Left forelimb (tissue), 1 donor: ENCODE results near the gene ATF6.

Experiments
- DNase-seq: peaks from one replicate; pipeline ENCODE4 v3.0.0-alpha.2; 2018; ENCODE audit warnings: low spot score

Gene ATF6

DNA sequence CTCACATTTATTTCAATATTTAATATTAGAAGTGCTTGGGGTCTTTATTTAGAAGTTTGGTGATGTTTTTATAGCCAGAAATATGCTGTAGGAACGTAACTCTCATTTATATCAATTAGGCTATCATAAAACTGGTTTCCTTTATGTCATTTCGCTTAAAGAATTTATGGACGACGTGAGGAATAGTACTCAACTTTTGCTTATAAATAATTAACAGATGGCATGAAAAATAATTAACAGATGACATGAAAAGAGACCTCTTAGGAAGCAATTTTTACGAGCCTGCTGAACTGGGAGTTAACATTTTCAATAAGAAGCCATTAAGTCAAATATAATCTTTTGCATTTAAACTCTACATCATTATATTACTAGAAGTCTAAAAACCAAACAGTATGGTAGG lies 134.0 kb downstream of the ATF6 start:
- DNase-seq, result no peak

DNA sequence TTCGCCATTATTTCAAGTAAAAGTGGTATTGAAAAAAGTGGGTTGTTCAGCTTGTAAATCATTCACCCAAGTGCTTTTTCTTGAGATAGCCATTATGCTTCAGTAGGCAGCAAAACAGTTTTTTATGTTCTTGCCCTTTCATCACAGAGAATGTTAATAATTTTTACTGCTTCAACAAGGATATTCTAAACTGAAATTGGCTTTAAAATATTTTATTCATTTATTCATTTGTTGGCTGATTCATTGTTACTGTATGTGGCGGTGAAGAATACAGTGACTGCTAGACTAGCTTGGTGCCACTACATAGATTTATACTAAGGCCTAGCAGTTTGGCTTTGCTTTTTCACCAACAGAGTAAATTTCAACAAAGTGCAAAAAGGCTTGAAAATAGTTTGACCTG lies 136.1 kb downstream of the ATF6 start:
- DNase-seq, result no peak

DNA sequence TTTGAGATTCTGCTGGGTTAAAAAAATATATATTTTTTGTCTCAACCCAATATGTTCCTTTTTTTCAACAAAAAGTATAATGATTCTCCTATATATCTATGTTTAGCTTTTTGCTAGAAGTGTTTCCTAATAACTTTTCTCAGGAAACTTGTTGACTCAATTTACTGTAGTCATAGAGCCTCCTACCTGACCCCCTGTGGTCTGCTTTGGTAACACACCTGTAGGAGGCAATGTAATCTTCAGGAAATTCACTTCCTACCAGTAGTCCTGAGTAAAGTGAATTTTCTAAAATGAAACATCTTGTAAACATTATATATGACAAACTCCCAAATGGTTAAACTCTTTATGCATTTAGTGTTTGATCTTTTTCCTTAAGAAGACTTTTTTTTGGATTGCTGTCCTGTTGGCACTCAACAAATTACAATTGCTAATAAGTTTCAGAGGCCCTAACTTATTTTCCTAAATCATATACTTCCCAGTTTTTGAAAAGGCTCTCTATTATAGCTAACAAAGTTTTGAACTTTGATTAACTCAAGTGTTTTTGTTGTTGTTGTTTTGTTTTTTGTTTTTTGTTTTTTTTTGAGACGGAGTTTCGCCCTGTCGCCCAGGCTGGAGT lies 139.3 kb downstream of the ATF6 start:
- DNase-seq, result no peak

DNA sequence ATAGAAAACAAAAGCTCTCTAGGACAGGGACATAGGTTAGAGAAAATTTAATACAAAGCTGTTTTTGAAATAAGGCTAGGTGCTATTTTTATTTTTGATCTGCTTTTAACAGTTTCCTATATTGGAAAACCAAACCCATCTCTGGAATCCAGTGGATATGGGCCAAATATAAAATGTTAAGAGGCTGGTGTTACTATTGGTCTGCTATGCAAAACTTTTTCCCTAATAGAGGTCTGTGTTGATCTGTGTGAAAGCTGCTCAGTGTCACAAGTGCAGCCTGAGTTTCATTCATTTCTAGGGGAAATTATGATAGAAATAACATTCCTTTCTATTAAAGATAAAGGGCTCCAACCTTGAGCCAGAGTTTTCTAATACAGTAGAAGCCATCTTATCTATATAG lies 141.1 kb downstream of the ATF6 start:
- DNase-seq, result no peak

DNA sequence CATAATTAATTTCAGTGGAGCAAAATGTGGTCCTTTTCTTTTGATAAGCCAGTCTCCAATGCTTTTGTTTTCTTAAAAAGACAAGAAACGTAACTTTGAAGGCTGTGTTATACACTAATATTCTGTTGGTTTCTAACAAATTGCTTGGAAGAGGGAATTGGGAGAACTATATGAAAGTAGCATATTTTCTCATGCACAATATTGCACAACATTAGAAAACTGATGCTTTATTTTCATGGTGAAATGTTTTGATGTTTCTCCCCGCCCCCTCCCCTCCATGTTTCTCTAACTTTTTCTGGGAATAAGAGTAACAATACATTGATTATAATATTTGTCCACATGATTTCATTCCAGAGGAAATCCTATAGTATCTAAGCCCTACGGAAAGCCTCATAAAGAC lies 142.1 kb downstream of the ATF6 start:
- no peak for DNase-seq

DNA sequence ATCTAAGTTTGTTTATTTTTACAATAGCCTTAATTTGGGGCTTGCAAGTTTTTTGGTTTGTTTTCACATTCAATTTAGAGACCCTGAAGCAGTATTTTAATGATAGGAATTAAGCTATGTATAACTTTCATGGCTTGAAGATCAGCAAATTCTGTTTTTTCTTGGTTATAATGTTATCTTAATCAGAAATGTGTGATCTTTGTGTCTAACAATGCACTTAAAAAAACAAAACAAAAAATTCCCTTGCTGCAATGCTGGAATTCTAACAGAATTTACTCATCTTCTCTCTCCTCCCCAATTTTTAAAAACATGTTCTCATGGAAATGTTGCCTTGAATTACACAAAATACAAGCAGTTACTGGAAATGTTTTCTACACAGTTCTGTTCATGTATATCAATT lies 144.5 kb downstream of the ATF6 start:
- DNase-seq, result no peak

DNA sequence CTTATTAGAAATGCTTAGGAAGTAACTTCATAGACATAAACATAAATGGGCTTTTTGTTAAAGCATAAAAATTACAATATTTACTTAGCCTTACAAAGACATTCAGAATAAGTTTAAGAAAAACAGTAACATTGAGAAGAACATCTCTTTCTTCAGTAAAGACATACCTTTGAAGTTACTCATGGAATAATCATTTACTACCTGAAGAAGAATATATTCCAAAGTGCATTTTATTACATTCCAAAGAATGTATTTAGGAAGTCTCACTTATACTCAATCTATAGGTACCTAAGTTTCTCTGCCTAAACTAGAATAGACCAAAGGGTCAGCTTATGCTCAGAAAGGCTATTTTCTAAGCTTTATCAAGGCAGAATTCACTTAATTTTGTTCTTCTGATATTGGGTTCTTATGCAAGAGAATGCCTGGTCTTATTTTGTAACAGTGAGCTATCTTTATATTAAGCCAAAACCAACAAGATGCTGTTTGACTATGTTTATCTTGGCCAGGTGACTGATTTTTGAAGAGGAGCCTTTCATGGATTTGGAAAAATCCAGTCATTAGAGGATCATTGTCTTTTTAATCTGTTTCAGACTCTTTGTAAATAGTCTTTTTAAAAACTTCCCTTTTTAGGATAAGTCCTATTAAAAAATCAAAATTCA lies 147.5 kb downstream of the ATF6 start:
- DNase-seq, result no peak

DNA sequence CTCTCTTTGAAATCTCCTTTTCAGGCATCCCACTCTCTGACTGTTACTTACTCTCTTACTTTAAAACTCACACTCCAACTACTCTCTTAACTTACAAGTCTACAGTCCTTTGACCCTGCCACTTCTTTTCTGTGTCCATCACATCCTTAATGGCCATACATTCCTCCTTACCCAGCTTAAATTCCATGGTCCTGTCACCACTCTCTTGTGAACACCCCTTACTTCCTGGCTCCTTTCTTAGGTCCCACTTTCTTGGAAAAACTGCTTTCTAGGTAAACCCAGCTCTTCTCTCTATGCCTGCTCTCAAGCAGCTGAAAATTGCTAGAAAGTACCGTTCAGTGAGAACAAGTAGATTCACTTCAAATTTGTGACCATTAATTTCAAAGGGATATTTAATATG lies 148.5 kb downstream of the ATF6 start:
- no peak for DNase-seq

DNA sequence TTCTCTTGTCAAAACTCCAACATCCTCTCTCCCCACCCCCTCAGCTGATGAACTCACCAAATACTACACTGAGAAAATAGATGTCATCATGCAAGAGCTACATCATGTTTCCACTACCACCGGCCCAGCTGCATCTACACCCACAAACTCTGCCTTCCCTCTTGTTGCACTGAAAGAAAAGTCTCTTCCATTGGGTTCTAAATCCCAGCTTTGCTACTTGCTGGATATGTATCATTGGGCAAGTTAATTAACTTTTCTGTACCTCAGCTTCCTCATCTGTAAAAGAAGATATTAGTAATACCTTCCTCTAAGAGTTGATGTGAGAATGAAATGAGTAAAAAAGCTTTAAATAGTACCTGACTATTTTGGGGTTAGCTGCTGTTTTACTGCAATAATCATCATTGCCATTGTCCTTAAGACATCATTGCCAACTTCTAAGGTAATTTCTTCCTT lies 149.0 kb downstream of the ATF6 start:
- no peak for DNase-seq

DNA sequence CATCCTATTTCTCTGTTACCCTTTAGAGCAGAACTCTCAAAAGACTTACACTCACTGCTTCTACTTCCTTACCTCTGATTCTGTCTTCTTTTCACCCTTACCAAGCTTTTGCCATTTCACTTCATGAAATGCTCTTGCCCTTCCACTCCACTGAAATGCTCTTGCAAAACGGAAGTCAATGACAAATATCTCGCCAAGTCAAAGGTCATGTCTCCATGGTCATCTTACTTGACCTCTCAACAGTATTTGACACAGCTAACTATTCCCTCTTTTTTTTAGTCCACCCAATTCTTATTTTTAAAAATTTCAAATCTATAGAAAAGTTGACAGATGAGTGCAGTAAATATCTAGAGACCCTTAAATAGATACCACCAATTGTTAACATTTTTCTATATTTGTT lies 149.9 kb downstream of the ATF6 start:
- DNase-seq, result no peak

DNA sequence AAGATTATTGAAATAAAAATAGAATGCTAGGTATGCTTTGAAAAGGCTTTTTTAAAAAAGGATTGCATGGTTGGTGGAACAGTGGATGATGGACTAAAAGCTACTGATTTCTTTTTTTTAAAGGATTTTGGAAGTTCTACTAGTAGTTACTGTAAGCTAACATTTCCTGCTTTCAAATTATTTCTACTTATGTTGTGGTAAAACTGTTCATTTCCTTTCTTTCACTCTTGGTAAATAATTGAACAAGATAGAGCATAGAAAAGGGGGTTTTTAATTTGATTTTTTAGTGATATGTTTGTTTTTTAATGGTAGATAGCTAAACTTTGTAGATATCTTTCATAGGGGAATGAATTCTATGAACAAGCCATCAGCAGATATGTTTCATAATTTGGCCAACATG lies 153.1 kb downstream of the ATF6 start:
- DNase-seq, result no peak

DNA sequence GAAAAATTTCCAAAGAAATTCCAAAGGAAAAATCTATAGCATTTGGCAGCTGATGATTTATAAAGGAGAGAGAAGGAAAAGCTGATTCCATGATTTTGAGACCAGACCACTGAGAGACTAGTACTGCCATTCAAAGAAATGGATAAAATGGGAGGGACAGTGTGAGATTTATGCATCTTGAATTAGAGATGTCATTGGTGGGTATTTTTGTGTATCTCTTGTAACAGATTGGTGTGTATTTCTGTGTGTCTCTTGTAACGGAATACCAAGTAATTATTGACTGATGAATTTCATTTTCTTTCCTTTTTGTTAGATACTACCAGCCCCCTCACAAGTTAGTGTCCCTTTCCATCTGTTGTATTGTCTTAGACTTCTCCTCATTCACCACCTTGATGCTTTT lies 155.4 kb downstream of the ATF6 start:
- DNase-seq, result no peak

DNA sequence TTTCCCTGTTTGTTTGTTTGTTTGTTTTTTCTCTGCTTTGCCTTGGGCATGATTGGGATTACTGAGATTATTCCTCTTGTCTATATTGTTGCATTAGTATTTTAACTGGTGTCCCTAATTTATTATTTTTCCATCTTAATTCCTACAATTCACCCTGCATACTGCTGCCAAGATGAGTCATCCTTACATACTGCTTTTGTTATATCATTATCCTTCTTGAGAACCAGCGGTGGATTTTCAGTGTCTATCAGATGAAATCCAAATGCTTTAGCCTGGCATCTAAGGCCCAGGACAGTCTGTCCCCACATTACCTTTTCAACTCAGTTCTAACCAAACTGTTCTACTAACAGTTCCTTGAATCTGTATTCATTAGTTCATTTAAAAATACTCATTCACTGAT lies 155.9 kb downstream of the ATF6 start:
- no peak for DNase-seq

DNA sequence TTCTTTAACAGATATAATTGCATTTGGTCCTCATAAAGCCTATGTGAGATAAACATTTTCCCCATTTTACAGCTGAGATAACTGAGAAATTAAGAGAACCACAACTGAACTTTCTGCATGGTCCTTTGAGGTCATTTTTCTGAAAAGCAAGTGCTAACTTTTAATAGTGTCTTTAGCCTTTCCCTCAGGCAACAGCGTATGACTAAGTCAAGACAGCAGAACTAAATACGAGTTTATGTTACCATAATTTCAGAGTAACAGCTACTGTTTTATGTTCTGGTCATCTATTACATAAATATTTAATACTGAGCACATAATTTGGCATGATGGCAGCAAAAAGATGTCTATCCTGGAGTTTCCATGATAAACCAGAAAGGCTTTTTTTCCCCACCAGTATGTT lies 161.9 kb downstream of the ATF6 start:
- DNase-seq, result no peak

DNA sequence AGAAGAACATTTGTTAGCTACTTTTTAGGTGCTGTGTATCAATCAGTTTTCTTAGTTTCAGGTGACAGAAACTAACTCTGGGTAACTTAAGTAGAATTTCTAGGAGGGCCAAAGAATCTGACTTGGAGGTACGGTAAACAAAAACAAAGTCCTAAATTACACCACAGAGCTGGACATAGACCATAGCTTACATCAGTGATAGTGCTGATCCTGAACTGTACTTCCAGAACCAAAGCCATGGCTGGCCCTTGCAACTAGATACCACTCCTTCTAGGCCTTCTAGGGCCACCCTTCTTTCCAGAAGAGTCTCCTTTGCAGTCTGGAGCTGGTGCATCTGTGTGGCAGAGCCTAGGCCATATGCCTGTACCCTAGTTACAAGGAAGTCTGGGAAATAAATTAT lies 163.0 kb downstream of the ATF6 start:
- DNase-seq, result no peak

DNA sequence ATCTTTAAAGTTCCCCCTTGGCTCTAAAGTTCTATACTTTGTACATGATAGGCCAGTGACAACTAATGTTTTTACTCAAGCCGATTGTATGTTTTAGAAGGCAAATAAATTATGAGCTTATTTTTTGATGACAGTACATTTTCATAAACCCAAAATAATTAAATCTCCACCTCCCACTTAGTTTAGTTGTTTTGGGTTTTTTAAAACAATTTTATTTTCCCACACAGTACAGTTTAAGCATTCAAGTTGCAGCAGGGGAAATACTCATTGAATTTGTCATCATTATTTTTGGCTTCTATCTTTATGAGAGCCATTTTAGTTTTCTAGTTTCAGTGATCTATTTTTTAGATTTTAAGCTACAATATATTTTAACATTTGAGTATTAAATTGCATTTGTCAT lies 163.9 kb downstream of the ATF6 start:
- DNase-seq, result no peak

DNA sequence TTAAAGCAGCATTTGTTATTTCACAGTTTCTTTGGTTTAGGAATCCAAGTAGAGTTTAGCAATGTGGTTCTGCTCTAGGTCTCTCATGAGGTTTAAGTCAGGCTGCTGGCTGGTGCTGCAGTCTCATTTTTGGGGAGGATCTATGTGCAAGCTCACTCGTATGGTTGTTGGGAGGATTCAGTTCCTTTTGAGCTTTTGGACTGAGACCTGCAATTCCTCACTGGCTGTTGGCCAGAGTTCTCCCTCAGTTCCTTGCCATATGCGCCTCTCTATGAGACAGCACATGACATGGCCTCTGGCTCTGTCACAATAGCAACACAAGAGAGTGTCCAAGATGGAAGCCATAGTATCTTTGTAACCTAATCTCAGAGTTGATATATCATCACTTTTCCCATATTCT lies 166.5 kb downstream of the ATF6 start:
- no peak for DNase-seq

DNA sequence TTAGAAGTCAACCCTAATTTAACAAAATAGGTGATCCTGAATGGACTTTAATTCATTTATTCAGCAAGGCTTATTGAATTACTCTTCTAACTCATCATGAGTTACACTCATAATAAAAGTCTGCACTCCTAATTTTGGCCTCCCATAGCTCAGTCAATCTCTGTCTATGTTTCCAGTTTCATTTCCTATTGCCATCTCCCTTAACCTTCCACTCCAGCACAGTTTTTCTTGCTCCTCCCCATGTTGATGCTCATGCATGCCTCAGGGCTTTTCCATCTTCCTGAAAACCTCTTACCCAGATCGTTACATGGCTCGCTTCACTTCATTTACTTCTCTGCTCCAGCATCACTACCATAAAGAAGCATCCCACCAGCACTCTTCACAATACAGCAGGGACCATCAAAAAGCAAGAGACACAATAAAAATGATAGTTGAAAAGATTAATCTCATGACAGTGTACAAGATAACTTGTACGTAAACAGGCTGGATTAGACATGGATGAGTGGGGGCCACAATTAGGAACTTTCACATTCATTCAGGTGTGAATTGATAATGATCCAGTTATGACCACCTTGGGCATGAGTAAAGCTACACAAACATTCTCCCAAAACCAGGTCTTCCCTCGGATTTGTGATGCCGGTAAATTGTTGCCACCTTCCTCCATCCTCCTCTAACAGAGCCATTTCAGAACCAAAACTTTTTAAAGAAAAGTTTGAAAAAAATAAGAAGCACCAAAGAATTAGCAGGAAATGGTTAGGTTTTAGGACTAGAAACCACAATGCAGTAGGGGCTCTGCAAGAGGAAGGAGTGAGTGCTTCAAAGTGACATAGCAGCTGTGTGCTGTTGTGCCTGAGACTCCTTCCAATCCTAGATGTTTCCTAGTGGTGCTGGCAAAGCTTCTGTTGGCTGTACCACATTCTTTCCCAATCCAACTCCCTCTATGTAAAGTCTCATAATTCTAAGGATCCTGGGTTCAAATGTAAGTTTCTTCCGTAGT lies 167.8 kb downstream of the ATF6 start:
- no peak for DNase-seq

DNA sequence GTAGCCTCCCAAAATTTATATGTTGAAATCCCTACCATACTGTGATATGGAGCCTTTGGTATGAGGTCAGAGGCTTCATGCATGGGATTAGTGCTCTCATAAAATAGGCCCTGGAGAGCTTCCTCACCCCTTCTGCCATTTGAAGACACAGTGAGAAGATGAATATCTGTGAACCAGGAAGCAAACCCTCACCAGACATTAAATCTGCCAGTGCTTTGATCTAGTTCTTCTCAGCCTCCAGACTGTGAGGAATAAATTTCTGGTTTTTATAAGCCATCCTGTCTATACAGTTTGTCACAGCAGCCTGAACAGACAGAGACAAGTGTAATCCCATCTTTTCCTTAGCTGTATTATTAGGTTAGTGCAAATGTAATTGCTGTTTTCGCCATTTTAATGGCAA lies 169.1 kb downstream of the ATF6 start:
- DNase-seq, result no peak

DNA sequence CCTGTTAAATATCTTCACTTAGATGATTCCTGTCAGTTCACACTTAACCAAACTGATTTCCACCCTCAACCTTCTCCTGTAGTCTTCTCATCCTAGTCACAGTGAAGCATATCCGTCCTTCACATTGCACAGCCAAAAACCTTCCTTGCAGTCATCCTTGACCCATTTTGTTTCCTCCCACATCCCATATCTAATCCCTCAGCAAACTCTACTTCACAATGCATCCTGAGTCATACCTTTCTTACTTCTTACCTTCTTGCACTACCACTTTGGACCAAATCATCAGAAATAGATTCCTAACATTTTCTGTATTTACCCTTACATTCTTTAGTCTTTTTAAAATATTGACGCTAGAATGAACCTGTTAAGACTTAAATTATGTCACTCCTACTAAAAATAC lies 170.7 kb downstream of the ATF6 start:
- DNase-seq, result no peak

DNA sequence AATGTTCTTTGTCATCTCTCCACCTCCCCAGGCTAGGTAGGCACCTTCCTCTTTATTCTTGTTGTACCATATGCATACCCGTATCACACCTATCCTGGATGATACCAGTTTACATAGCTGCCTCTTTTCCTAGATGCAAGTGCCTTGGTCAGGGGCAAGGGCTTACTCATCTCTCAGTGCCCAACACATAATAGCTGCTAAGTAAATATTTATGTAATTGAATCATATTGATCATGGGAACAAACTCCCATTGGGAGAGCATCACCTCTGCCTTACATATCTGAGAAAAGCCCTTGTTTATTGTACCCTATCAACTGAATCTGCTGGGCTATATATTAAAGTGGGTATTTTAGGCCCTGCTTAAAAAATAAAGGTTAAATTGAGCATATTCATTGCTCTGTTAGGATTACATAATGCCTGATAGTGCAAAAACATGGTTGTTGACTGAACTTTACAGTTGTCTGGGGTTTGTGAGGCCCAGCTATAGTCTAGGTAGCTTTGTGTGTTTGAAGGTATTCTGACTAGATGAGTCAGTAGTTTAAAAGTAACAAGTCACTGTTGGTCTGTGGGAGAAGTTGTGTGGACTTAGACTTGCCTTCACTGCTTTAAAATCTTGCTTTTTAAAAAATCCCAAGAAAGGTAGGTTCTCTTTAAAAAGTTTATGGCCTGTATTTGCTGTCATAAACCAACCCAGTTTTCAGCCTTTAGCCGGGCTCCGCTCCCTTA lies 174.9 kb downstream of the ATF6 start:
- DNase-seq, result no peak

DNA sequence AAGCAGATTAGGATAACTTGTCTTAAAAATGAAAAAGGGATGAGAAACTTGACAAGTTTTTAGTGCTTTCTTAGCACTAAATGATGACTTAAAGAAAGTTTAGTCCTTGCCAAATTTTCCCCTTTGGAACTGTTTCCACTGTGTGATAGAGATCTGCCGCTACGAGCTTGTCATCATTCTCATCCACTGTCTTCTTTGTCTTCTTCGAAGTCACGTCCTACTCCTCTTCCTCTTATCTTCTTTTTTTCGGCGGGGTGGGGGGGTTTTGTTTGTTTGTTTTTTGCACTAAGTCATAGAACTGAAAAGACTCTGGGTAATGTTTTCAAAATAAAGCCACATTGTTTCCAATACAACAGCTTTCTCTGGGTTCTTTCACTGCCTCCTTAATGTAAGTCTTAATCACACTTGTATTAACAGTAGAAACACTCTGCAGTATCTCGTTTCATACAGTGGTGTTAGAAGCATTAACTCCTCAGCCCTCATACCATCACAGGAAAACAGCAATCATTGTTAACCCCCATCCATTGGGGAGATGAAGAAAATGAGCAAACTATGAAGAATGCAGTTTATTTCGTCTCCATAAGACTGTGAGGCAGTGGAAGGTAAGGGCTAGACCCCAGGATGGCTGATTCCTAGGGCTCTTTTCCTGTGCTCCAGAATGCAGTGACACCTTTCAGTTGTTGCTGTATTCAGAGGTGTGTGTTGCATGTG lies 175.8 kb downstream of the ATF6 start:
- DNase-seq, result no peak
